Keratinocyte (primary cell): ENCODE measurements around the gene CIB1.

Experiments used
- EZH2 ChIP-seq: IDR thresholded peaks from one replicate; pipeline ENCODE4 v1.6.1; 2012; ENCODE audit warnings: inconsistent platforms, mild to moderate bottlenecking, low read length, moderate library complexity
- TF ChIP-seq, protein P1 (sequence below), 3 experiments: IDR thresholded peaks in 1 of 3; conservative IDR thresholded peaks in 1 of 3; optimal IDR thresholded peaks in 1 of 3; 2 replicates in 2 of 3; 3 replicates in 1 of 3; pipeline versions ENCODE3 to v1.5.1; 2011; ENCODE audit warnings: low read length in 3 of 3, mild to moderate bottlenecking in 3 of 3, moderate library complexity in 2 of 3, control low read depth in 1 of 3, inconsistent platforms in 1 of 3; ENCODE audit not compliant: insufficient read depth in 2 of 3; ENCODE audit errors: extremely low read depth in 1 of 3

DNA sequence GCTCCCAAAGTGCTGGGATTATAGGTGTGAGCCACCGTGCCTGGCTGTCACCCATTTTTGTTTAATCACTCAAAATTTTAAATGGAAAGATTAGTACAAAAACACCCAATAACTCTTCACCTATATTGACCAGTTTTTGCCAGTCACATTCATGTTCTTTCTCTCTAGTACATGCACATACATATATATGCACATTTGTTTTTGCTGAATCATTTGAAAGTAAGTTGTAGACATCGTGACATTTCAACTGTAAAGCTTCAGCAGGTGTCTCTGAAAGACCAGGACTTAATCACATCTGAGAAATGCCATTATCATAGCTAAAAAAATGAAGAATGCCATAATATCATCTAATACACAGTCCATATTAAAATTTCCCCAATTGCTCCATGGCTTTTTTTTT lies 39.1 kb downstream of the CIB1 start:
- TF ChIP-seq, protein P1, sequence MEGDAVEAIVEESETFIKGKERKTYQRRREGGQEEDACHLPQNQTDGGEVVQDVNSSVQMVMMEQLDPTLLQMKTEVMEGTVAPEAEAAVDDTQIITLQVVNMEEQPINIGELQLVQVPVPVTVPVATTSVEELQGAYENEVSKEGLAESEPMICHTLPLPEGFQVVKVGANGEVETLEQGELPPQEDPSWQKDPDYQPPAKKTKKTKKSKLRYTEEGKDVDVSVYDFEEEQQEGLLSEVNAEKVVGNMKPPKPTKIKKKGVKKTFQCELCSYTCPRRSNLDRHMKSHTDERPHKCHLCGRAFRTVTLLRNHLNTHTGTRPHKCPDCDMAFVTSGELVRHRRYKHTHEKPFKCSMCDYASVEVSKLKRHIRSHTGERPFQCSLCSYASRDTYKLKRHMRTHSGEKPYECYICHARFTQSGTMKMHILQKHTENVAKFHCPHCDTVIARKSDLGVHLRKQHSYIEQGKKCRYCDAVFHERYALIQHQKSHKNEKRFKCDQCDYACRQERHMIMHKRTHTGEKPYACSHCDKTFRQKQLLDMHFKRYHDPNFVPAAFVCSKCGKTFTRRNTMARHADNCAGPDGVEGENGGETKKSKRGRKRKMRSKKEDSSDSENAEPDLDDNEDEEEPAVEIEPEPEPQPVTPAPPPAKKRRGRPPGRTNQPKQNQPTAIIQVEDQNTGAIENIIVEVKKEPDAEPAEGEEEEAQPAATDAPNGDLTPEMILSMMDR (optimal IDR thresholded peaks at IDR 0.05 in 1 of 3, IDR thresholded peaks at IDR 0.05 in 1 of 3, conservative IDR thresholded peaks at IDR 0.05 in 1 of 3; ENCODE audit: extremely low read depth in 1 of 3, insufficient read depth in 2 of 3, low read length in 3 of 3), result no peak
- TF ChIP-seq EZH2, result no peak
